ENCODE results near the gene COL11A2. TPM values are rescaled to one million over a fixed set of nuclear protein-coding genes. Genes with fewer than 3 reads are reported as not detected.

The COL11A2 gene
- total RNA-seq, 1 donor from 2014 or later, result 1.2 TPM

DNA sequence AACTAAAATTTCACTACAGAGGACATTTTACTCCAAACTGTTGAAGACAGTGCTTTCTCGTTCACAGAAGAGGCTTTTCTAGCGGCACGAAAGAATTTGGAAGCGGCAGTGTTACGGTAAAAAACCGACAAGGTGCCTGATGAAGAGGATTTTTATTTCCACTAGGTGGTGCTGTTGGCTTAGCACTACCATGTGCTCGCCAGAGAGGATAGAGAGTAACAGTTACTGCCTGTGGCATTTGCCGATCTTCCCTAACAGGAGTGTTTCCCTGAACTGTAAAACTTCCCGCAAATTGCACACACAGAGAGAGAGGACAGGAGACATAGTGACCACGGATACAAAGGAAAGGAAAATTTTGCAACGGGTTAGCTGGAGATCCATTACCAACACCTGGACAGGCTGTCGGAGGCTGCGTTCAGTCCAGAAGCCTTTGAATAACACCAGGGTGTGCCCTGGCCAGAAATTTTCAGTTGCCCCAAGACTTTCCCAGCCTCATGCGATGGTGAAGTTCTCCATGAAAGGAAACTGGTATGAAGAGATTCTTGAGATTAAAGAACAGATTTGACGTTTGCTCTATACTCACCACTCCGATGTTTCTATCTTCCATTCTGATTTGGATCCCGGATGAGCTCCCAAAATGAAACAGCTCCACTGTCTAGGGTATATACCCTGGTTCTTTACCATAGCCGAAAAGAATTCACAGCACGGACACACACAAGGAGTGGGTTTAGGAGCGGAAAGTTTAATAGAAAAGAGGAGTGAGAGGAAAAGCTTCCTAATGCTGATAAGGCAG lies 68.3 kb downstream of the COL11A2 start:
- intact Hi-C loops (cut with DNase I), result loop anchor here (10.0 kb wide), 1 partner anchor 121 kb away; no protein-coding TSS in a partner anchor
- DNase-seq (no peak), ATAC-seq (peak; percentile 84)
- H3K27me3 ChIP-seq, result peaks cover 6% of the 10 kb centered on the region
- H3K27ac ChIP-seq, result no peak overlapping the region
- TF ChIP-seq, protein P1, sequence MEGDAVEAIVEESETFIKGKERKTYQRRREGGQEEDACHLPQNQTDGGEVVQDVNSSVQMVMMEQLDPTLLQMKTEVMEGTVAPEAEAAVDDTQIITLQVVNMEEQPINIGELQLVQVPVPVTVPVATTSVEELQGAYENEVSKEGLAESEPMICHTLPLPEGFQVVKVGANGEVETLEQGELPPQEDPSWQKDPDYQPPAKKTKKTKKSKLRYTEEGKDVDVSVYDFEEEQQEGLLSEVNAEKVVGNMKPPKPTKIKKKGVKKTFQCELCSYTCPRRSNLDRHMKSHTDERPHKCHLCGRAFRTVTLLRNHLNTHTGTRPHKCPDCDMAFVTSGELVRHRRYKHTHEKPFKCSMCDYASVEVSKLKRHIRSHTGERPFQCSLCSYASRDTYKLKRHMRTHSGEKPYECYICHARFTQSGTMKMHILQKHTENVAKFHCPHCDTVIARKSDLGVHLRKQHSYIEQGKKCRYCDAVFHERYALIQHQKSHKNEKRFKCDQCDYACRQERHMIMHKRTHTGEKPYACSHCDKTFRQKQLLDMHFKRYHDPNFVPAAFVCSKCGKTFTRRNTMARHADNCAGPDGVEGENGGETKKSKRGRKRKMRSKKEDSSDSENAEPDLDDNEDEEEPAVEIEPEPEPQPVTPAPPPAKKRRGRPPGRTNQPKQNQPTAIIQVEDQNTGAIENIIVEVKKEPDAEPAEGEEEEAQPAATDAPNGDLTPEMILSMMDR (IDR thresholded peaks at IDR 0.05), result peak; percentile 50
- no peaks in the 10 kb centered on the region for H3K4me1 ChIP-seq
- H3K9me3 ChIP-seq, result no peaks in the 10 kb centered on the region
- H3K4me3 ChIP-seq, result no peak overlapping the region
- no peaks in the 10 kb centered on the region for H3K36me3 ChIP-seq

DNA sequence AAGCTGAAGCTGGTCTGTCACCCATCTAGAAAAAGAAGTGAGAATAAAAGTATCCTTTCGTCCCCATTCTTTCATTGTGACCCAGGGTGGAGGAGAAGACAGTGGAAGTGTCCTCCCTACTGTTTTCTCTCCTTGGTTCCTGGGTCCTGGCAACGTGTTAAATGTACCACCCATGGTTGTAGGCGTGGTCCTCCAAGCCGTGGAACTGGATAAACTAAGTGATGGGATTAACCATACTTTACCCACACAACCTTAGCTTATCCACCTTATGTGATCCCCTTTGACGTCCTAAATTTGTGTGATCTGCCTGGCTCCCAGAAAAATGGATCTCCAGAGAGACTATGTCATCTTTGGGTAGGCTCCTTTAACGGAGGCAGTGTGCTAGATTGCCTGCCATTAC lies 69.1 kb downstream of the COL11A2 start:
- H3K36me3 ChIP-seq, result no peaks in the 10 kb centered on the region
- H3K27me3 ChIP-seq, result peaks cover 4% of the 10 kb centered on the region
- H3K4me3 ChIP-seq, result no peak overlapping the region
- TF ChIP-seq, protein P1 (IDR thresholded peaks at IDR 0.05), result no peak
- no peaks in the 10 kb centered on the region for H3K9me3 ChIP-seq
- no peak overlapping the region for H3K27ac ChIP-seq
- intact Hi-C loops (cut with DNase I), result loop anchor here (10.0 kb wide), 1 partner anchor 122 kb away; no protein-coding TSS in a partner anchor
- no peaks in the 10 kb centered on the region for H3K4me1 ChIP-seq
- DNase-seq (no peak), ATAC-seq (no peak)

DNA sequence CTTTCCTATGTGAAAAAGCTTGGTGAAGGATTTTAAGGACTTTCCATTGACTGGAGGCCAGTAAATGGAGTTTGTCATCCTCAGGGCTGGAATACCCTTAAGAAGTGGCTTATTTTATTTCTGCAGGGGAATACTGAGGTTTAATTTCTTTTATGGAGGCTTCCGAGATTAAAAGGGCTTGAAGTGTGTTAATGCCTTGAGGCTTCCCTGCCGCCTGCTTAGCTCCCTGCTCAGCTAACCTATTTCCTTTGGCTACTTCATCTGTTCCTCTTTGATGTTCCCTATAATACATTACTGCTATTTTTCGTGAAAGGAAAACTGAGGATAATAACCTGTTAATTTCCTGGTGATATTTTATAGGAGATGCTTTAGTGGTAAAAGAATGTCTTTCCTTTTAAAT lies 72.3 kb downstream of the COL11A2 start:
- TF ChIP-seq, protein P1 (IDR thresholded peaks at IDR 0.05), result no peak
- no peaks in the 10 kb centered on the region for H3K36me3 ChIP-seq
- intact Hi-C loops (cut with DNase I), result loop anchor here (10.0 kb wide), 1 partner anchor 125 kb away; no protein-coding TSS in a partner anchor
- H3K27ac ChIP-seq, result no peak overlapping the region
- no peak overlapping the region for H3K4me3 ChIP-seq
- no peak for ATAC-seq
- no peak for DNase-seq
- no peaks in the 10 kb centered on the region for H3K4me1 ChIP-seq
- H3K27me3 ChIP-seq, result peaks cover 31% of the 10 kb centered on the region
- H3K9me3 ChIP-seq, result no peaks in the 10 kb centered on the region

DNA sequence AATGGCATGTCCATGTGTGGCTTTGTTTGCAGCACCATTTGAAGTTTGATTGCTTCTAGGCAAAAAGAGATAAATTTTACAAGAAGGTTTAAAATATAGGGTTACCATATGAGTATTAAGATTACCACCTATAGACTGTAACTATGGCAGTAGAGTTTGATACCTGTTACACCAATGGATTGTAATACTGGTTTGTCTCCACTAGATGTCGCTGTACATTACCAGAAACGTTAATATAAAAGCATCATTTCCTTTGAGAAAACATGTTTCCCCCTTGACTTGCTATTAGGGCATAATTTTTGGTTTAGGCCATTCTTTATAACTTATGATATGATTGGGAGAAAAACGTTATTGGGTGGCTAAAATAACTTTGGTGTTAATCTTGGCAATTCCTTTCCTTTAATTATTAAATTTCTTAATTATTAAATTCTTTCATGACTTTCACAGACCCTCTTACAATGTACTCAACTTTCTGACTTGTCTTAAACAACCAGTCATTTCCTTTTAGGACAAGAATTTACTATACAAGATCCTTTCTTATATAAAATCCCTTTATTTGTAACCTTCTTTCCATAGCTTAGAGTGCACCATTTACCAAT lies 73.6 kb downstream of the COL11A2 start:
- H3K9me3 ChIP-seq, result no peaks in the 10 kb centered on the region
- intact Hi-C loops (cut with DNase I), result no loop called here
- ATAC-seq (peak; percentile 58), DNase-seq (no peak)
- H3K27me3 ChIP-seq, result peaks cover 33% of the 10 kb centered on the region
- no peaks in the 10 kb centered on the region for H3K4me1 ChIP-seq
- H3K36me3 ChIP-seq, result no peaks in the 10 kb centered on the region
- TF ChIP-seq, protein P1 (IDR thresholded peaks at IDR 0.05), result peak; percentile 95
- H3K4me3 ChIP-seq, result no peak overlapping the region
- H3K27ac ChIP-seq, result no peak overlapping the region

DNA sequence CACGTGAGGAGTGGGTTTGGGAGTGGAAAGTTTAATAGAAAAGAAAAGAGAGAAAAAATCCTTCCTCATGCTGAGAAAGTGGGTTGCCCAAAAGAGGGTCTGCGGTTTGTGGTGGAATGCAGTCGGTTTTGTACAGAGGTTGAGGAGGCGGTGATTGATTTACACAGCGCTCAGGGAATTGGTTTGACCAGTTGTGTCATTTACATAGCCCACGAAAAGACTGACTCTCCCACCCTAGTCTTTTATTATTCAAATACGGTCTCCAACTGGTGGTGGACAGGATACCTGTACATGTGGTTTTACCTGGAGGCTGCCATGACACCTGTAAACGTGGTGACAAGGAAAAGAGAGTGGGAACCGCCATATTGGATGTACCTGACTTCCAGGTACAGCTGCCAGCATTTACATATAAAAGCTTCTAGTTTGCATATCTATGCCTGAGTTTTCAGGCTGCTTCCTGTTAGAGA lies 74.4 kb downstream of the COL11A2 start:
- intact Hi-C loops (cut with DNase I), result no loop called here

More for the DNA sequence above, 74.4 kb downstream of the COL11A2 start:
- Histone ChIP-seq H3K9me3 (no peaks in the 10 kb centered on the region), H3K27ac (no peak overlapping the region), H3K4me1 (no peaks in the 10 kb centered on the region), H3K36me3 (no peaks in the 10 kb centered on the region), H3K27me3 (peaks cover 35% of the 10 kb centered on the region), H3K4me3 (no peak overlapping the region)
- DNase-seq, result no peak
- TF ChIP-seq, protein P1 (IDR thresholded peaks at IDR 0.05), result no peak
- ATAC-seq, result no peak

All from upper lobe of right lung (tissue), 1 donor.